MM.1S (cell line): Measurements from ENCODE around the gene COX10.

Experiments used
- DNase-seq: peaks from one replicate; pipeline ENCODE4 v3.0.0-alpha.2; 2015
- H2AFZ ChIP-seq: fragments of 300-600 bp; sonication (generic); 2 replicates; pipeline ENCODE4 v1.6.0; 2016; ENCODE audit warnings: antibody characterized with exemption, low read length
- H3F3A ChIP-seq: fragments of 300-600 bp; sonication (generic); 2 replicates; pipeline ENCODE4 v1.6.1; 2016; ENCODE audit warnings: mild to moderate bottlenecking, antibody characterized with exemption, low read length, moderate library complexity, mixed read lengths; ENCODE audit not compliant: insufficient read depth
- H3K27ac ChIP-seq: fragments of 300-600 bp; sonication (generic); 2 replicates; pipeline ENCODE4 v1.5.1; 2016; ENCODE audit warnings: mild to moderate bottlenecking, low read length
- H3K27me3 ChIP-seq: fragments of 300-600 bp; sonication (generic); replicated peaks from 2 replicates; pipeline ENCODE4 v1.6.0; 2016; ENCODE audit warnings: low read length; ENCODE audit not compliant: insufficient read depth
- H3K36me3 ChIP-seq: fragments of 300-600 bp; sonication (generic); replicated peaks from 2 replicates; pipeline ENCODE4 v1.6.1; 2016; ENCODE audit warnings: mild to moderate bottlenecking, low read length, mixed read lengths; ENCODE audit not compliant: insufficient read depth
- H3K4me1 ChIP-seq: fragments of 300-600 bp; sonication (generic); 2 replicates; pipeline ENCODE4 v1.6.1; 2016; ENCODE audit warnings: low read length, mixed read lengths
- H3K4me2 ChIP-seq: fragments of 300-600 bp; sonication (generic); 2 replicates; pipeline ENCODE4 v1.6.0; 2016; ENCODE audit warnings: low read depth, low read length
- H3K4me3 ChIP-seq: fragments of 300-600 bp; sonication (generic); 2 replicates; pipeline ENCODE4 v1.5.1; 2016; ENCODE audit warnings: low read length, mixed read lengths
- H3K79me2 ChIP-seq: fragments of 300-600 bp; sonication (generic); 2 replicates; pipeline ENCODE4 v1.6.1; 2016; ENCODE audit warnings: mixed run types, low read length, mixed read lengths
- H3K9ac ChIP-seq: fragments of 300-600 bp; sonication (generic); 2 replicates; pipeline ENCODE4 v1.6.1; 2016; ENCODE audit warnings: low read length, mixed read lengths
- H3K9me2 ChIP-seq: fragments of 300-600 bp; sonication (generic); replicated peaks from 2 replicates; pipeline ENCODE4 v1.6.1; 2016; ENCODE audit warnings: mild to moderate bottlenecking, low read length, mixed read lengths; ENCODE audit not compliant: insufficient read depth
- H3K9me3 ChIP-seq: fragments of 300-600 bp; sonication (generic); replicated peaks from 2 replicates; pipeline ENCODE4 v1.6.1; 2016; ENCODE audit warnings: mild to moderate bottlenecking, low read length, mixed read lengths; ENCODE audit not compliant: insufficient read depth
- H4K20me1 ChIP-seq: fragments of 300-600 bp; sonication (generic); 2 replicates; pipeline ENCODE4 v1.6.1; 2016; ENCODE audit warnings: mild to moderate bottlenecking, low read length, moderate library complexity, mixed read lengths; ENCODE audit not compliant: insufficient read depth
- EZH2 ChIP-seq: fragments of 300-600 bp; sonication (generic); optimal IDR thresholded peaks from 2 replicates; pipeline ENCODE3; 2017; ENCODE audit warnings: low read depth, mild to moderate bottlenecking, antibody characterized with exemption, low read length, mixed read lengths
- EZH2phosphoT487 ChIP-seq: fragments of 300-600 bp; sonication (generic); IDR thresholded peaks from 2 replicates; pipeline ENCODE4 v1.6.1; 2018; ENCODE audit warnings: antibody characterized with exemption, low read length
- TF ChIP-seq, protein P1 (sequence below): fragments of 300-600 bp; sonication (generic); IDR thresholded peaks from 2 replicates; pipeline ENCODE4 v1.5.1; 2016; ENCODE audit warnings: antibody characterized with exemption, low read length, mixed read lengths

The COX10 gene

DNA sequence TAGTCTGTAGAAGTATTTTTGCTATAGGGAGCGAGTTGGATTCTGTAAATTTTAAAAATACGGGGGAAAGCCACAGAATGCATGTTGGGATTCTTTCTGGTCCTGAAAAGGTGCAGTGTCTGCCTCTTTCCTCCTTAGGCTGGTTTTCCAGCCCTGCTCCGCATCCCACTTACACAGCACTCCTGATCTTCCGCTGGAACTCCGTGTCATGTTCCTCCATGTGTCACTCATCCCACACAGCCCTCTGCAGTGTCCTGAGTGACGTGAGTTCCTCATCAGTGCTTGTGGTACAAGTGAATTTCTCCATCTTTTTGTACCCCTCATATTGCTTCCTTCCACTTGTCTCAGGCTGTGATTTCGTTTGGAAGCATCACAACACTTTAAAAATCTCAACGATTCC lies 34.5 kb downstream of the COX10 start:
- TF ChIP-seq, protein P1, sequence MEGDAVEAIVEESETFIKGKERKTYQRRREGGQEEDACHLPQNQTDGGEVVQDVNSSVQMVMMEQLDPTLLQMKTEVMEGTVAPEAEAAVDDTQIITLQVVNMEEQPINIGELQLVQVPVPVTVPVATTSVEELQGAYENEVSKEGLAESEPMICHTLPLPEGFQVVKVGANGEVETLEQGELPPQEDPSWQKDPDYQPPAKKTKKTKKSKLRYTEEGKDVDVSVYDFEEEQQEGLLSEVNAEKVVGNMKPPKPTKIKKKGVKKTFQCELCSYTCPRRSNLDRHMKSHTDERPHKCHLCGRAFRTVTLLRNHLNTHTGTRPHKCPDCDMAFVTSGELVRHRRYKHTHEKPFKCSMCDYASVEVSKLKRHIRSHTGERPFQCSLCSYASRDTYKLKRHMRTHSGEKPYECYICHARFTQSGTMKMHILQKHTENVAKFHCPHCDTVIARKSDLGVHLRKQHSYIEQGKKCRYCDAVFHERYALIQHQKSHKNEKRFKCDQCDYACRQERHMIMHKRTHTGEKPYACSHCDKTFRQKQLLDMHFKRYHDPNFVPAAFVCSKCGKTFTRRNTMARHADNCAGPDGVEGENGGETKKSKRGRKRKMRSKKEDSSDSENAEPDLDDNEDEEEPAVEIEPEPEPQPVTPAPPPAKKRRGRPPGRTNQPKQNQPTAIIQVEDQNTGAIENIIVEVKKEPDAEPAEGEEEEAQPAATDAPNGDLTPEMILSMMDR, result no peak
- TF ChIP-seq EZH2, result no peak
- no peak for TF ChIP-seq EZH2phosphoT487
- H3K9ac ChIP-seq, result no peak overlapping the region
- no peak overlapping the region for H3K4me2 ChIP-seq

DNA sequence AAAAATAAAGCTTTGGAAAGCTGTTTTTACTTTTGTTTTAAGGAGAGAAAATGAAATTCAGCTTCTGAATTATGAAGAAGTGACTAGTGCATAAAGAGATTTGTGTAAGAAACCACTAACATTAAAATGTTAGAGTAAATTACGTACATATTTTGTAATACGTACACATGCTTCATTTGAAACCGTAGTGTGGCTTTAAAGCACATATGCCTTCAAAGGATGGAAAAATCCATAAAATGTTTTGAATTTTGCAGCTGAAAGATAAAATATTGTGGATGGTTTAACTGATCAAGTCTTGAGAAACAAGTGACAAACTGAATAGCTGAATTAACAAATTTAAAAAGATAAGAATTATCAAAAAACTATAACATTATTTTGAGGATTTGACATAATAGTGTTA lies 35.4 kb downstream of the COX10 start:
- Histone ChIP-seq H3K4me2 (no peak overlapping the region), H3K79me2 (peaks cover 32% of the 10 kb centered on the region), H3F3A (no peaks in the 10 kb centered on the region), H3K36me3 (no peaks in the 10 kb centered on the region), H3K9me2 (no peaks in the 10 kb centered on the region), H3K27me3 (no peaks in the 10 kb centered on the region), H3K4me1 (peaks cover 3% of the 10 kb centered on the region; the same call in 1 of the 2 replicates), H3K4me3 (no peak overlapping the region), H3K27ac (no peak overlapping the region), H3K9me3 (no peaks in the 10 kb centered on the region), H4K20me1 (no peaks in the 10 kb centered on the region), H3K9ac (no peak overlapping the region), H2AFZ (no peak overlapping the region)
- DNase-seq, result no peak
- TF ChIP-seq, protein P1, result no peak
- TF ChIP-seq EZH2 (no peak), EZH2phosphoT487 (no peak)

More for the DNA sequence above, 34.5 kb downstream of the COX10 start:
- no peak overlapping the region for H3K27ac ChIP-seq
- H3K27me3 ChIP-seq, result no peaks in the 10 kb centered on the region
- no peaks in the 10 kb centered on the region for H3F3A ChIP-seq
- no peaks in the 10 kb centered on the region for H4K20me1 ChIP-seq
- no peaks in the 10 kb centered on the region for H3K9me2 ChIP-seq
- H3K36me3 ChIP-seq, result no peaks in the 10 kb centered on the region
- H3K4me1 ChIP-seq, result peaks cover 3% of the 10 kb centered on the region; the same call in 1 of the 2 replicates
- no peak overlapping the region for H3K4me3 ChIP-seq
- H3K79me2 ChIP-seq, result peaks cover 30% of the 10 kb centered on the region
- DNase-seq, result no peak
- H2AFZ ChIP-seq, result no peak overlapping the region
- no peaks in the 10 kb centered on the region for H3K9me3 ChIP-seq

DNA sequence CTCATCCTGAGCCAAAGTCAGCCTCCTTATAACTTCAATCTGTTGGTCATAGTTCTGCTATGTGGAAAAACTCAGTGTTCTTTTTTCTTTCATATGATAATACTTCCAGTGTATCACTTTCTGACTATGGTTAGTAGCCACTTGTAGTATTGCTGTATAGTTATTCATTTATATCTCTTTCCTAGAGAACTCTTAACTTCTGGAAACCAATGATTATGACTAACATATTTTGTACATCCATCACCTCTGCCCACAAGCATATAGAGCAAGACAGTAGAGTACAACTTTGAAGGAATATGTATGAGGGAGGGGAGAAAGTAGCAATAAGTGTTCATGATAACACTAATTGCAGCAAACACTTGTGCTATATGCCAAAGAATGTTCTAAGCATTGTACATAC lies 38.6 kb downstream of the COX10 start:
- Histone ChIP-seq H3K4me1 (peaks cover 3% of the 10 kb centered on the region; the same call in 1 of the 2 replicates), H3K9me2 (no peaks in the 10 kb centered on the region), H3K27ac (no peak overlapping the region), H3K27me3 (no peaks in the 10 kb centered on the region), H3K4me3 (no peak overlapping the region), H3K9me3 (no peaks in the 10 kb centered on the region), H3K9ac (no peak overlapping the region), H2AFZ (no peak overlapping the region), H4K20me1 (no peaks in the 10 kb centered on the region), H3F3A (no peaks in the 10 kb centered on the region), H3K4me2 (no peak overlapping the region), H3K79me2 (peaks cover 60% of the 10 kb centered on the region), H3K36me3 (no peaks in the 10 kb centered on the region)
- TF ChIP-seq EZH2 (no peak), EZH2phosphoT487 (no peak)
- TF ChIP-seq, protein P1, result no peak
- no peak for DNase-seq
